SK-N-MC (cell line): ENCODE measurements around the gene AGTPBP1.

ENCODE experiments used
- DNase-seq: peaks from one replicate; pipeline ENCODE4 v3.0.0-alpha.2; 2011; ENCODE audit warnings: low read depth, low spot score
- H3K27ac ChIP-seq: fragments of 200-600 bp; sonication (generic); 2 replicates; pipeline ENCODE4 v1.5.1; 2016; ENCODE audit warnings: mixed run types
- H3K36me3 ChIP-seq: fragments of 200-600 bp; sonication (generic); 2 replicates; pipeline ENCODE4 v1.6.1; 2017; ENCODE audit warnings: antibody characterized with exemption, low read length, mixed read lengths; ENCODE audit not compliant: insufficient read depth
- H3K4me3 ChIP-seq: fragments of 200-600 bp; sonication (generic); 2 replicates; pipeline ENCODE4 v1.5.1; 2016
- H3K9ac ChIP-seq: fragments of 200-600 bp; sonication (generic); 2 replicates; pipeline ENCODE4 v1.8.0; 2017; ENCODE audit warnings: mixed run types, mixed read lengths; ENCODE audit not compliant: insufficient read length
- H3K9me3 ChIP-seq: fragments of 200-600 bp; sonication (generic); 2 replicates; pipeline ENCODE4 v1.6.1; 2017; ENCODE audit warnings: low read depth, mild to moderate bottlenecking, antibody characterized with exemption, low read length, moderate library complexity, mixed read lengths
- EZH2 ChIP-seq: fragments of 200-600 bp; sonication (generic); IDR thresholded peaks from one replicate; pipeline ENCODE4 v1.6.1; 2017; ENCODE audit warnings: antibody characterized with exemption
- FOXP2 ChIP-seq: optimal IDR thresholded peaks from 2 replicates; pipeline ENCODE3; 2011; ENCODE audit warnings: mild to moderate bottlenecking, moderate library complexity; ENCODE audit not compliant: insufficient read depth; ENCODE audit errors: extremely low read length, control extremely low read depth
- POLR2AphosphoS5 ChIP-seq: IDR thresholded peaks from 2 replicates; pipeline ENCODE4 v1.6.1; 2012; ENCODE audit warnings: mild to moderate bottlenecking, low read depth, low read length, borderline replicate concordance

Gene AGTPBP1

DNA sequence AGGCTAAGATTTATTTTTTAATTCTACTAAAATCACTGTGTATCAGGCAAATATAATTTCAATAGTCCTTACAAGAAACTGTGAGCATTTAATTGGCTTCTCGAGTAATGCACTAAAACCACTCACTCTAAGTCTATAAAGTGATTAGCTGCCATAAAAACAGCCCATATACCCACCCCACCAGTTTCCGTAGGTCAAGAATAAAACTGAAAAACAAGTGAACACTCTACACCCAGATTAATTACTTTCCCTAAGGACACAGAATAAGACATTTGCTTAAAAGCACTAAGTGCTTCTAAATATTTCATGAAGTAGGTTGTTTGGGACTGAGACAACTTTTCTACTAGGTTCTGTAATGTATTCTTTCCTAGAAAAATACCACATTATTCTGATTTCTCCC, 194.2 kb downstream of the AGTPBP1 start:
- Histone ChIP-seq H3K4me3 (no peak overlapping the region), H3K36me3 (no peaks in the 10 kb centered on the region), H3K9ac (no peak overlapping the region)

GRCh38 chr9:85543196-85543595, 198.6 kb downstream of the AGTPBP1 start:
- no peaks in the 10 kb centered on the region for H3K9me3 ChIP-seq
- no peak for DNase-seq
- no peak overlapping the region for H3K4me3 ChIP-seq
- TF ChIP-seq POLR2AphosphoS5 (no peak), EZH2 (no peak), FOXP2 (no peak)
- H3K36me3 ChIP-seq, result no peaks in the 10 kb centered on the region
- H3K27ac ChIP-seq, result no peak overlapping the region
- no peak overlapping the region for H3K9ac ChIP-seq

More for the DNA sequence above, 194.2 kb downstream of the AGTPBP1 start:
- Histone ChIP-seq H3K27ac (no peak overlapping the region), H3K9me3 (no peaks in the 10 kb centered on the region)
- DNase-seq, result no peak
- TF ChIP-seq EZH2 (no peak), FOXP2 (no peak)

- TF ChIP-seq EZH2 (no peak), POLR2AphosphoS5 (no peak), FOXP2 (no peak)
- H3K27ac ChIP-seq, result no peak overlapping the region
- H3K36me3 ChIP-seq, result no peaks in the 10 kb centered on the region
- H3K9ac ChIP-seq, result no peak overlapping the region
- H3K9me3 ChIP-seq, result no peaks in the 10 kb centered on the region
- no peak for DNase-seq
- no peak overlapping the region for H3K4me3 ChIP-seq
Observed at GRCh38 chr9:85541876-85542275, 199.9 kb downstream of the AGTPBP1 start.

DNA sequence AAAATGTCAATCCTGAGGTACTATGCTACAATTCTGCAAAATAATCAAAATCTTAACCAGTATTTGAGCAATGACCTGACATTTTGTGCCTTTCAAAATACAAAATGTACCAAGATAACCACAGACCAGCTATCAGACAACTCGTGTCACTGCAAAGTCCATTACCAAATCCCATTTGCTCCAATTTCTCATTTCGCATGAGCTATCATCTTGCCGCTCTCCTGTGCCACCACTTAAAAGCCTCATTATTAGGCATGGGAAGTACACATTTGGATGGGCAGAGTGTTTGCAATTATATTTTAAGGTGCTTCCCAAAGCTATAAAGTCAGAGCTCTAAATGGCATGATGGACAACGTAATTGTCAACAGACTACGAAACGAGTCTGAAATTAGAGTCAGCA, 205.2 kb downstream of the AGTPBP1 start:
- H3K9me3 ChIP-seq, result no peaks in the 10 kb centered on the region
- H3K4me3 ChIP-seq, result no peak overlapping the region
- H3K9ac ChIP-seq, result no peak overlapping the region
- no peak for DNase-seq
- TF ChIP-seq POLR2AphosphoS5 (no peak), EZH2 (no peak), FOXP2 (no peak)
- no peaks in the 10 kb centered on the region for H3K36me3 ChIP-seq
- no peak overlapping the region for H3K27ac ChIP-seq

DNA sequence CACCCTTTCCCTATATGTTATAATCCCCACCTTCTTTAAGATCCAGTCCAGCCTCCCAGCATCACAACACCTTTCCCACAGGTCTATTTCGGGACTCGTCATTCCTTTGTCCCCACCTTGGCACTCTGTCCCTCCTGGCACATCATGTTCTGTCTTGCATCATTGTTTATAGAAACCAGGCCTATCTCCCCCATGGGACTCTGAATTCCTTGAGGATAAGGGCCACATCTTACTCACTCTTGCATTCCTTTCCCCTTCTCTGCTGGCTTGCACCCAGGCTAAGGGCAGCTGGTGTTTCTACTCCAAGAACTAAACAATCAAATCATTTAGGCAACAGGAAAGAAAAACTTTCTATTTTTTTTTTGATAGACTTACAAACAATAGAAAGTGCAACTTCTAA, 205.7 kb downstream of the AGTPBP1 start:
- no peak for DNase-seq
- Histone ChIP-seq H3K27ac (no peak overlapping the region), H3K4me3 (no peak overlapping the region), H3K9ac (no peak overlapping the region), H3K36me3 (no peaks in the 10 kb centered on the region), H3K9me3 (no peaks in the 10 kb centered on the region)
- TF ChIP-seq FOXP2 (no peak), POLR2AphosphoS5 (no peak), EZH2 (no peak)

DNA sequence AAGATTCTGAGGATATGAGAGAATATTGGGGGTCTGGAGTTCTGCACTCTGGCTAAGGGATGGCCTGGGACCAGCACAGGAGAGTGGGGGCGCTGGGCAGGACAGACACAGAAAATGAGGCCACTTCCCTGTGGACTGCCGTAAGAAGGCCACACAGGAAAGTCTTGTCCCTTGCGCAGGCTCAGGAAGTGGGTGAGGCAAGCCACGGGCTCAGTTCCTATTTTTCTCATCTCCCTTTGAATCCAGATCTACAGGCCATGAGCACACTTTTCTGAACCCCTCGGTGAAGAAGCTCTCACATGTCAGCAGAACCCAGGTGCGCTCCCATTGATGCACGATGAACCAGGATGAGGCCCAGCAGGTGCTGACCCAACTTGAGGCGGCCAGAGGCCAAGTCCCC, 207.4 kb downstream of the AGTPBP1 start:
- Histone ChIP-seq H3K9me3 (no peaks in the 10 kb centered on the region), H3K27ac (no peak overlapping the region), H3K4me3 (no peak overlapping the region), H3K9ac (no peak overlapping the region), H3K36me3 (no peaks in the 10 kb centered on the region)
- no peak for TF ChIP-seq POLR2AphosphoS5
- DNase-seq, result no peak

- H3K4me3 ChIP-seq, result no peak overlapping the region
- TF ChIP-seq POLR2AphosphoS5 (no peak), EZH2 (no peak), FOXP2 (no peak)
- no peaks in the 10 kb centered on the region for H3K36me3 ChIP-seq
- no peak overlapping the region for H3K27ac ChIP-seq
- no peak overlapping the region for H3K9ac ChIP-seq
- H3K9me3 ChIP-seq, result no peaks in the 10 kb centered on the region
- no peak for DNase-seq
Observed at GRCh38 chr9:85533538-85533937, 208.2 kb downstream of the AGTPBP1 start.

- H3K27ac ChIP-seq, result no peak overlapping the region
- H3K9ac ChIP-seq, result no peak overlapping the region
- no peaks in the 10 kb centered on the region for H3K36me3 ChIP-seq
Observed at GRCh38 chr9:85530721-85531120, 211.0 kb downstream of the AGTPBP1 start.

GRCh38 chr9:85528607-85529006, 213.1 kb downstream of the AGTPBP1 start:
- Histone ChIP-seq H3K9ac (no peak overlapping the region), H3K27ac (no peak overlapping the region), H3K4me3 (no peak overlapping the region), H3K36me3 (no peaks in the 10 kb centered on the region), H3K9me3 (no peaks in the 10 kb centered on the region)
- DNase-seq, result no peak
- TF ChIP-seq POLR2AphosphoS5, result no peak
- TF ChIP-seq EZH2, result no peak
- TF ChIP-seq FOXP2, result no peak

More at GRCh38 chr9:85530721-85531120, 211.0 kb downstream of the AGTPBP1 start:
- Histone ChIP-seq H3K4me3 (no peak overlapping the region), H3K9me3 (no peaks in the 10 kb centered on the region)
- no peak for DNase-seq
- no peak for TF ChIP-seq FOXP2
- no peak for TF ChIP-seq POLR2AphosphoS5
- no peak for TF ChIP-seq EZH2

GRCh38 chr9:85528142-85528541, 213.6 kb downstream of the AGTPBP1 start:
- TF ChIP-seq POLR2AphosphoS5, result no peak
- TF ChIP-seq FOXP2, result no peak
- TF ChIP-seq EZH2, result no peak
- no peak for DNase-seq
- H3K9ac ChIP-seq, result no peak overlapping the region
- no peaks in the 10 kb centered on the region for H3K9me3 ChIP-seq
- H3K4me3 ChIP-seq, result no peak overlapping the region
- H3K27ac ChIP-seq, result no peak overlapping the region
- no peaks in the 10 kb centered on the region for H3K36me3 ChIP-seq
